Measurements from ENCODE around the gene LHCGR. TPM values are rescaled to one million over a fixed set of nuclear protein-coding genes. Genes with fewer than 3 reads are reported as not detected.

Gene LHCGR
- total RNA-seq, 1 donor from 2014 or later = not detected

GRCh38 chr2:48770181-48770580 lies 14.7 kb upstream of the LHCGR start:
- TF ChIP-seq CTCF (IDR thresholded peaks at IDR 0.05; ENCODE audit: insufficient read depth, low read length, severe bottlenecking) = no peak
- H3K36me3 ChIP-seq (ENCODE audit: control insufficient read depth, insufficient read depth, low read length) = no peaks in the 10 kb centered on the region
- H3K27me3 ChIP-seq (ENCODE audit: control insufficient read depth, insufficient read depth, low read length) = no peaks in the 10 kb centered on the region
- no peak for DNase-seq (ENCODE audit: low read depth)
- H3K4me3 ChIP-seq (ENCODE audit: low read depth, low read length) = no peak overlapping the region
- FAIRE-seq = no peak

DNA sequence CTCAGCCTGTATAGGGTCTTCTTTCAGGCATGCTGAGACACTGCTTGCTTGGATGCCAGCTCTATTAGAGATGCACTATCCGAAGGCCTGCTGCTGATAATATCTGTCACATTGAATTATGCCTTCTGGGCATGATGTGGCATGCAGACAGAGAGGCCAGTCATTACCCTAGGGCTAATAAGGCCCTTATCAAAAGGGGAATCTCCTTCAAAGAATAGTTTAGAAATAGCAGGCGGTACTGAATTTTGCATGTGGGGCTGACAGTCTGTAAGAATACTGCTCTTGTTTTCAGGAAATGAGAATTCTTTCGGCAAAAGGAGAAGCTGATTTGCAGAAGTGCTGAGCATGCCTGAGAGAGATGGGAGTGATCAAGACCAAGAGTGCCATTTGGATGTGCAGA lies 13.1 kb upstream of the LHCGR start:
- Histone ChIP-seq H3K27me3 (ENCODE audit: control insufficient read depth, insufficient read depth, low read length) (no peaks in the 10 kb centered on the region), H3K4me3 (ENCODE audit: low read depth, low read length) (no peak overlapping the region), H3K36me3 (ENCODE audit: control insufficient read depth, insufficient read depth, low read length) (no peaks in the 10 kb centered on the region)
- DNase-seq (ENCODE audit: low read depth) (no peak), FAIRE-seq (no peak)
- no peak for TF ChIP-seq CTCF (IDR thresholded peaks at IDR 0.05; ENCODE audit: insufficient read depth, low read length, severe bottlenecking)

- Histone ChIP-seq H3K4me3 (ENCODE audit: low read depth, low read length) (no peak overlapping the region), H3K36me3 (ENCODE audit: control insufficient read depth, insufficient read depth, low read length) (no peaks in the 10 kb centered on the region), H3K27me3 (ENCODE audit: control insufficient read depth, insufficient read depth, low read length) (no peaks in the 10 kb centered on the region)
- FAIRE-seq (no peak), DNase-seq (ENCODE audit: low read depth) (no peak)
- no peak for TF ChIP-seq CTCF (IDR thresholded peaks at IDR 0.05; ENCODE audit: insufficient read depth, low read length, severe bottlenecking)
These were observed 11.8 kb upstream of the LHCGR start for GRCh38 chr2:48767330-48767729.

- no peak for TF ChIP-seq CTCF (IDR thresholded peaks at IDR 0.05; ENCODE audit: insufficient read depth, low read length, severe bottlenecking)
- DNase-seq (ENCODE audit: low read depth) = no peak
These were observed 5.3 kb upstream of the LHCGR start for GRCh38 chr2:48760826-48761225.

DNA sequence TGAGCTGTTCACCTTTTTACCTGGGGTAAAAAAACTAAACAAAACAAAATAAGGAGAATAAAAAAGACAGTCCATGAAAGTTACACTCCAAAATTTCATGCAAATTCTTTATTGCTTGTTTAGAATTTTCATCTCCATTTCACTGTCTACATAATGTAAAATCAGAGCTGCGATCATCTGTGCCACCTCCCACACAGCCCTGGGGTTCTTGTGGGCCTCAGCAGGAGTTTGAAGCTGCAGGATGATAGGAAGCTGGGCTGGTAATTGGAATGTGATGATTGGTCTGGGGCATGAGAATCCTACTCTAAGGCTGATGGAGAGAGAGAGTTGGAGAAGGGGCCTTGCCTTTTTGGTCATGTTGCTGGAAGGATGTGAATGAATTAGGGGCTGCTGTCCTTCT lies 4.2 kb upstream of the LHCGR start:
- no peak overlapping the region for H3K4me3 ChIP-seq (ENCODE audit: low read depth, low read length)
- no peak for TF ChIP-seq CTCF (IDR thresholded peaks at IDR 0.05; ENCODE audit: insufficient read depth, low read length, severe bottlenecking)

More at GRCh38 chr2:48760826-48761225, 5.3 kb upstream of the LHCGR start:
- no peaks in the 10 kb centered on the region for H3K36me3 ChIP-seq (ENCODE audit: control insufficient read depth, insufficient read depth, low read length)
- H3K4me3 ChIP-seq (ENCODE audit: low read depth, low read length) = no peak overlapping the region
- H3K27me3 ChIP-seq (ENCODE audit: control insufficient read depth, insufficient read depth, low read length) = peaks cover 2% of the 10 kb centered on the region
- no peak for FAIRE-seq

GRCh38 chr2:48756289-48756688 lies 765 bp upstream of the LHCGR start:
- DNase-seq (ENCODE audit: low read depth) = no peak
- FAIRE-seq = no peak
- Histone ChIP-seq H3K4me3 (ENCODE audit: low read depth, low read length) (no peak overlapping the region), H3K27me3 (ENCODE audit: control insufficient read depth, insufficient read depth, low read length) (peaks cover 3% of the 10 kb centered on the region), H3K36me3 (ENCODE audit: control insufficient read depth, insufficient read depth, low read length) (no peaks in the 10 kb centered on the region)
- no peak for TF ChIP-seq CTCF (IDR thresholded peaks at IDR 0.05; ENCODE audit: insufficient read depth, low read length, severe bottlenecking)

More for the DNA sequence above, 4.2 kb upstream of the LHCGR start:
- FAIRE-seq = no peak
- H3K36me3 ChIP-seq (ENCODE audit: control insufficient read depth, insufficient read depth, low read length) = no peaks in the 10 kb centered on the region
- DNase-seq (ENCODE audit: low read depth) = no peak
- peaks cover 3% of the 10 kb centered on the region for H3K27me3 ChIP-seq (ENCODE audit: control insufficient read depth, insufficient read depth, low read length)

Data from bronchial epithelial cell (primary cell).